ENCODE results near the gene SRD5A3. TPM values are rescaled to one million over a fixed set of nuclear protein-coding genes. Genes with fewer than 3 reads are reported as not detected.
A peak's percentile ranks its signal among the peaks of the same experiment; 100 is the strongest.

SRD5A3 gene
- total and polyA plus RNA-seq, 9 of the 15 experiments (the other 6 are each of a cell fraction or from before 2014, with no cell fraction given), result 2.5 to 37.0 (median 13.3) TPM

- TF ChIP-seq, protein P1, sequence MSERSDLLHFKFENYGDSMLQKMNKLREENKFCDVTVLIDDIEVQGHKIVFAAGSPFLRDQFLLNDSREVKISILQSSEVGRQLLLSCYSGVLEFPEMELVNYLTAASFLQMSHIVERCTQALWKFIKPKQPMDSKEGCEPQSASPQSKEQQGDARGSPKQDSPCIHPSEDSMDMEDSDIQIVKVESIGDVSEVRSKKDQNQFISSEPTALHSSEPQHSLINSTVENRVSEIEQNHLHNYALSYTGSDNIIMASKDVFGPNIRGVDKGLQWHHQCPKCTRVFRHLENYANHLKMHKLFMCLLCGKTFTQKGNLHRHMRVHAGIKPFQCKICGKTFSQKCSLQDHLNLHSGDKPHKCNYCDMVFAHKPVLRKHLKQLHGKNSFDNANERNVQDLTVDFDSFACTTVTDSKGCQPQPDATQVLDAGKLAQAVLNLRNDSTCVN (CRISPR knock-in tag; IDR thresholded peaks at IDR 0.05), result no peak
- no peak for TF ChIP-seq DACH1 (IDR thresholded peaks at IDR 0.05; ENCODE audit: partially characterized antibody)
- TF ChIP-seq ZNF140 (CRISPR knock-in tag; IDR thresholded peaks at IDR 0.05), result no peak
- no peak for TF ChIP-seq SMARCB1 (IDR thresholded peaks at IDR 0.05; ENCODE audit: insufficient read length, low read depth)
- TF ChIP-seq PYGO2 (tag; IDR thresholded peaks at IDR 0.05), result no peak
- TF ChIP-seq PCBP2 (IDR thresholded peaks at IDR 0.05; ENCODE audit: low read depth, low read length, poor library complexity, severe bottlenecking), result no peak
- no peak for TF ChIP-seq ARHGAP35 (IDR thresholded peaks at IDR 0.05; ENCODE audit: partially characterized antibody)
- no peak for TF ChIP-seq HSF4 (CRISPR knock-in tag; IDR thresholded peaks at IDR 0.05; ENCODE audit: borderline replicate concordance)
- TF ChIP-seq POLR3A (IDR thresholded peaks at IDR 0.05; ENCODE audit: borderline replicate concordance, extremely low read depth, insufficient read depth, insufficient read length), result no peak
- peak; percentile 92 for TF ChIP-seq ZFX (CRISPR knock-in tag; IDR thresholded peaks at IDR 0.05)
- no peak for TF ChIP-seq HDAC6 (IDR thresholded peaks at IDR 0.05; ENCODE audit: low read depth, low read length)
- peak; percentile 83 for TF ChIP-seq SAP30 (IDR thresholded peaks at IDR 0.05; ENCODE audit: borderline replicate concordance, insufficient read depth, low read depth, low read length, poor library complexity, severe bottlenecking)
- TF ChIP-seq, protein P2, sequence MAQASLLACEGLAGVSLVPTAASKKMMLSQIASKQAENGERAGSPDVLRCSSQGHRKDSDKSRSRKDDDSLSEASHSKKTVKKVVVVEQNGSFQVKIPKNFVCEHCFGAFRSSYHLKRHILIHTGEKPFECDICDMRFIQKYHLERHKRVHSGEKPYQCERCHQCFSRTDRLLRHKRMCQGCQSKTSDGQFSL (CRISPR knock-in tag; IDR thresholded peaks at IDR 0.05), result peak; percentile 6; the same call in 1 of the 2 replicates
- TF ChIP-seq, protein P2 (tag; IDR thresholded peaks at IDR 0.05), result no peak
- no peak for TF ChIP-seq ZNF316 (IDR thresholded peaks at IDR 0.05)
- no peak for TF ChIP-seq PTTG1 (tag; IDR thresholded peaks at IDR 0.05; ENCODE audit: low read depth)
- TF ChIP-seq RFX1 (IDR thresholded peaks at IDR 0.05), result no peak
- TF ChIP-seq ZBTB33 (CRISPR knock-in tag; IDR thresholded peaks at IDR 0.05), result no peak
- TF ChIP-seq NCOA4 (IDR thresholded peaks at IDR 0.05; ENCODE audit: partially characterized antibody), result no peak
- no peak for TF ChIP-seq SMARCA5 (IDR thresholded peaks at IDR 0.05)
- peak; percentile 68; the same call in 1 of the 2 replicates for TF ChIP-seq NBN (IDR thresholded peaks at IDR 0.05; ENCODE audit: low read depth)
These were observed 49.7 kb downstream of the SRD5A3 start, which contains the start of gene TMEM165 (continued) for GRCh38 chr4:55395529-55396307.
